DOHH2 (cell line): Measurements from ENCODE around the gene ADAMTS3.

ENCODE experiments used
- H3F3A ChIP-seq: fragments of 200-600 bp; sonication (generic), shearing (Covaris generic); 2 replicates; pipeline ENCODE4 v1.6.0; 2016; ENCODE audit warnings: antibody characterized with exemption, mild to moderate bottlenecking; ENCODE audit not compliant: control insufficient read depth, insufficient read depth
- H3K27ac ChIP-seq: fragments of 200-600 bp; sonication (generic); 2 replicates; pipeline ENCODE4 v1.5.1; 2014; ENCODE audit warnings: low read depth, mild to moderate bottlenecking, low read length, moderate library complexity
- H3K27me3 ChIP-seq: fragments of 200-600 bp; sonication (generic); 2 replicates; pipeline ENCODE4 v1.6.1; 2014; ENCODE audit warnings: mild to moderate bottlenecking, low read length, mixed read lengths; ENCODE audit not compliant: control insufficient read depth
- H3K36me3 ChIP-seq: fragments of 200-600 bp; sonication (generic); 2 replicates; pipeline ENCODE4 v1.6.1; 2014; ENCODE audit warnings: mild to moderate bottlenecking, low read length, moderate library complexity, mixed read lengths; ENCODE audit not compliant: control insufficient read depth
- H3K4me1 ChIP-seq: fragments of 200-600 bp; sonication (generic); 2 replicates; pipeline ENCODE4 v1.6.1; 2014; ENCODE audit warnings: mild to moderate bottlenecking, low read length, mixed read lengths; ENCODE audit not compliant: control insufficient read depth
- H3K4me2 ChIP-seq: fragments of 200-600 bp; sonication (generic); 2 replicates; pipeline ENCODE4 v1.6.0; 2014; ENCODE audit warnings: mild to moderate bottlenecking, low read length, moderate library complexity
- H3K4me3 ChIP-seq: fragments of 200-600 bp; sonication (generic); 2 replicates; pipeline ENCODE4 v1.5.1; 2014; ENCODE audit warnings: mild to moderate bottlenecking, low read length, mixed read lengths
- H3K79me2 ChIP-seq: fragments of 200-600 bp; sonication (generic); 2 replicates; pipeline ENCODE4 v1.6.1; 2014; ENCODE audit warnings: mild to moderate bottlenecking, low read length, mixed read lengths; ENCODE audit not compliant: control insufficient read depth
- H3K9me2 ChIP-seq: fragments of 200-600 bp; sonication (generic); replicated peaks from 2 replicates; pipeline ENCODE4 v1.6.1; 2014; ENCODE audit warnings: mild to moderate bottlenecking, low read length, mixed read lengths; ENCODE audit not compliant: control insufficient read depth
- H3K9me3 ChIP-seq: fragments of 200-600 bp; sonication (generic); 2 replicates; pipeline ENCODE4 v1.6.1; 2014; ENCODE audit warnings: antibody characterized with exemption, low read length, mixed read lengths; ENCODE audit not compliant: control insufficient read depth, insufficient read depth
- H4K20me1 ChIP-seq: fragments of 200-600 bp; sonication (generic); 2 replicates; pipeline ENCODE4 v1.6.0; 2014; ENCODE audit warnings: low read depth, mild to moderate bottlenecking, antibody characterized with exemption, low read length, moderate library complexity; ENCODE audit not compliant: control insufficient read depth, insufficient read depth
- CTCF ChIP-seq: fragments of 200-600 bp; sonication (generic); IDR thresholded peaks from one replicate; pipeline ENCODE4 v1.5.1; 2014; ENCODE audit warnings: antibody characterized with exemption, mild to moderate bottlenecking, low read depth, low read length; ENCODE audit not compliant: poor library complexity, severe bottlenecking
- EZH2phosphoT487 ChIP-seq: fragments of 200-600 bp; sonication (generic); IDR thresholded peaks from 2 replicates; pipeline ENCODE4 v1.6.1; 2017; ENCODE audit warnings: borderline replicate concordance, mild to moderate bottlenecking, antibody characterized with exemption, low read length, moderate library complexity, mixed read lengths

The ADAMTS3 gene

DNA sequence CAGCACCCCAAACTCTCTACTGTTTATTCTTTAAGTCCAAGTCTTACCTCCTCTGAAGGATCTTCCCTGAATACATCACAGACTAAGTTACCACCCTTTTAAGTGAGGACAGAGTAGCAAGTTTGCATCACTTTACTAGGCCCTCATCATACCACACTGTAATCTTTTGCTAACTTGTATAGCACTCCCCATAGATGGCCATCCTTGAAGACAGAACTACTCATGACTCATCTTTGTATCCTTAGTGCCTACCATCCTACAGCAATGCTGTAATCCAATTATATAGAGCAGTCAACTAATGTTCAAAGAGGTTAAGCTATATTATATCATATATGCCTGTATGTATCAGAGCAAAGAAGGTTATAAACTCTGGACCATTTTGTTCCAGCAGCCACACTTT is 101.4 kb downstream of the ADAMTS3 start:
- H3K4me1 ChIP-seq, result no peaks in the 10 kb centered on the region
- H3K27me3 ChIP-seq, result no peaks in the 10 kb centered on the region
- H3F3A ChIP-seq, result no peaks in the 10 kb centered on the region
- no peaks in the 10 kb centered on the region for H3K79me2 ChIP-seq
- no peaks in the 10 kb centered on the region for H3K9me2 ChIP-seq
- no peak overlapping the region for H3K4me2 ChIP-seq
- no peak for TF ChIP-seq EZH2phosphoT487
- no peak for TF ChIP-seq CTCF
- no peaks in the 10 kb centered on the region for H4K20me1 ChIP-seq
- H3K4me3 ChIP-seq, result no peak overlapping the region
- H3K36me3 ChIP-seq, result no peaks in the 10 kb centered on the region
- no peaks in the 10 kb centered on the region for H3K9me3 ChIP-seq
- no peak overlapping the region for H3K27ac ChIP-seq

- no peaks in the 10 kb centered on the region for H3K4me1 ChIP-seq
- no peaks in the 10 kb centered on the region for H4K20me1 ChIP-seq
- no peaks in the 10 kb centered on the region for H3K36me3 ChIP-seq
- no peak for TF ChIP-seq CTCF
- TF ChIP-seq EZH2phosphoT487, result no peak
- H3K9me3 ChIP-seq, result no peaks in the 10 kb centered on the region
- H3K27me3 ChIP-seq, result no peaks in the 10 kb centered on the region
- no peaks in the 10 kb centered on the region for H3K9me2 ChIP-seq
- H3F3A ChIP-seq, result no peaks in the 10 kb centered on the region
- no peaks in the 10 kb centered on the region for H3K79me2 ChIP-seq
- no peak overlapping the region for H3K4me2 ChIP-seq
- no peak overlapping the region for H3K27ac ChIP-seq
- no peak overlapping the region for H3K4me3 ChIP-seq
Observed at GRCh38 chr4:72463724-72464123, 105.3 kb downstream of the ADAMTS3 start.

GRCh38 chr4:72457158-72457557 is 111.9 kb downstream of the ADAMTS3 start:
- no peaks in the 10 kb centered on the region for H4K20me1 ChIP-seq
- H3K4me3 ChIP-seq, result no peak overlapping the region
- H3F3A ChIP-seq, result no peaks in the 10 kb centered on the region
- no peaks in the 10 kb centered on the region for H3K36me3 ChIP-seq
- H3K9me2 ChIP-seq, result no peaks in the 10 kb centered on the region
- H3K27ac ChIP-seq, result no peak overlapping the region
- H3K4me2 ChIP-seq, result no peak overlapping the region
- no peaks in the 10 kb centered on the region for H3K27me3 ChIP-seq
- H3K9me3 ChIP-seq, result no peaks in the 10 kb centered on the region
- no peaks in the 10 kb centered on the region for H3K4me1 ChIP-seq
- TF ChIP-seq CTCF, result no peak
- no peak for TF ChIP-seq EZH2phosphoT487
- H3K79me2 ChIP-seq, result no peaks in the 10 kb centered on the region

DNA sequence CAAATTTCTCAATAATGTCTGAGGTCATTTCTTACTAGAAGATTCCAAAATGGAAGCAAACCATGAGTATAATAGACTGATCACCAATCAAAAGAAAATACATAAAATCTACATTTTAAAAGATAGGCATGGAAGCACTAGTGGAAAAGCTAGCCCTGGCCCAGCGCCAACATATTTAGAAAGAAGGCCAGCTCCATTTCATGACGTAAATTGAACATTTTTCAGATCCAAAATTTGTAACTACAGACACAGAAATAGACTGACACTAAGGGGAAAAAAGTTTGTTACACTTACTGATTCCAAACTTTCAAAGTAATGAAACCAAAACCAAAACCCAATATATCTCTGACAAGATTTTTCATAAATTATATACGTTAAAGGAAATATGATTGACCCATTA is 117.7 kb downstream of the ADAMTS3 start:
- Histone ChIP-seq H3K36me3 (no peaks in the 10 kb centered on the region), H3K4me3 (no peak overlapping the region), H3K9me3 (no peaks in the 10 kb centered on the region), H3K4me2 (no peak overlapping the region), H4K20me1 (no peaks in the 10 kb centered on the region), H3K9me2 (no peaks in the 10 kb centered on the region), H3K79me2 (no peaks in the 10 kb centered on the region), H3K27ac (no peak overlapping the region), H3F3A (no peaks in the 10 kb centered on the region), H3K4me1 (no peaks in the 10 kb centered on the region), H3K27me3 (no peaks in the 10 kb centered on the region)
- TF ChIP-seq EZH2phosphoT487 (no peak), CTCF (no peak)
